Measurements from ENCODE around the gene CDKN1A. TPM values are rescaled to one million over a fixed set of nuclear protein-coding genes. Genes with fewer than 3 reads are reported as not detected.

Gene CDKN1A
- total RNA-seq, 4 donors from 2014 or later: 49.7 to 137 (median 81.7) TPM

GRCh38 chr6:36698196-36698595 is 19.7 kb downstream of the CDKN1A start:
- no peak overlapping the region for H3K4me3 ChIP-seq
- no peaks in the 10 kb centered on the region for H3K4me1 ChIP-seq
- WGBS, 2 donors (ENCODE audit: low coverage in 1 of 2): 73 to 86% methylated on average over 2 to 5 of the region's 6 CpGs
- H3K27ac ChIP-seq: no peak overlapping the region
- no peaks in the 10 kb centered on the region for H3K27me3 ChIP-seq
- TF ChIP-seq EP300 (IDR thresholded peaks at IDR 0.05): no peak
- no peak for TF ChIP-seq POLR2A (IDR thresholded peaks at IDR 0.05)
- TF ChIP-seq POLR2AphosphoS5 (IDR thresholded peaks at IDR 0.05): no peak
- TF ChIP-seq CTCF (IDR thresholded peaks at IDR 0.05): no peak
- no peak for ATAC-seq
- no peaks in the 10 kb centered on the region for H3K36me3 ChIP-seq
- H3K9me3 ChIP-seq: no peaks in the 10 kb centered on the region

GRCh38 chr6:36698871-36699271 is 20.4 kb downstream of the CDKN1A start:
- Histone ChIP-seq H3K27ac (no peak overlapping the region), H3K9me3 (no peaks in the 10 kb centered on the region), H3K27me3 (no peaks in the 10 kb centered on the region), H3K4me3 (no peak overlapping the region), H3K36me3 (no peaks in the 10 kb centered on the region), H3K4me1 (no peaks in the 10 kb centered on the region)
- ATAC-seq: no peak
- WGBS, 2 donors (ENCODE audit: low coverage in 1 of 2): 80 to 90% methylated on average over 5 of the region's 8 CpGs
- no peak for TF ChIP-seq EP300 (IDR thresholded peaks at IDR 0.05)
- no peak for TF ChIP-seq CTCF (IDR thresholded peaks at IDR 0.05)
- TF ChIP-seq POLR2A (IDR thresholded peaks at IDR 0.05): no peak
- TF ChIP-seq POLR2AphosphoS5 (IDR thresholded peaks at IDR 0.05): no peak

- Histone ChIP-seq H3K4me1 (no peaks in the 10 kb centered on the region), H3K27me3 (no peaks in the 10 kb centered on the region), H3K36me3 (no peaks in the 10 kb centered on the region), H3K4me3 (no peak overlapping the region), H3K27ac (no peak overlapping the region), H3K9me3 (no peaks in the 10 kb centered on the region)
- 60 to 80% methylated on average over 2 to 3 of the region's 7 CpGs for WGBS, 2 donors (ENCODE audit: low coverage in 1 of 2)
- no peak for ATAC-seq
- TF ChIP-seq CTCF (IDR thresholded peaks at IDR 0.05): no peak
- TF ChIP-seq EP300 (IDR thresholded peaks at IDR 0.05): no peak
- no peak for TF ChIP-seq POLR2A (IDR thresholded peaks at IDR 0.05)
- TF ChIP-seq POLR2AphosphoS5 (IDR thresholded peaks at IDR 0.05): no peak
Observed at GRCh38 chr6:36699348-36699747, 20.8 kb downstream of the CDKN1A start.

- H3K27ac ChIP-seq: no peak overlapping the region
- no peaks in the 10 kb centered on the region for H3K4me1 ChIP-seq
- no peaks in the 10 kb centered on the region for H3K9me3 ChIP-seq
- TF ChIP-seq POLR2A (IDR thresholded peaks at IDR 0.05): no peak
- H3K27me3 ChIP-seq: no peaks in the 10 kb centered on the region
- ATAC-seq: no peak
- 78 to 79% methylated on average over 7 of the region's 7 CpGs for WGBS, 2 donors (ENCODE audit: low coverage in 1 of 2)
- H3K36me3 ChIP-seq: no peaks in the 10 kb centered on the region
- no peak overlapping the region for H3K4me3 ChIP-seq
Observed at GRCh38 chr6:36700071-36700812, 21.7 kb downstream of the CDKN1A start.

GRCh38 chr6:36700831-36701230 is 22.3 kb downstream of the CDKN1A start:
- WGBS, 2 donors (ENCODE audit: low coverage in 1 of 2): 88 to 100% methylated on average over 3 of the region's 3 CpGs
- Histone ChIP-seq H3K27me3 (no peaks in the 10 kb centered on the region), H3K4me1 (no peaks in the 10 kb centered on the region), H3K9me3 (no peaks in the 10 kb centered on the region), H3K27ac (no peak overlapping the region), H3K36me3 (no peaks in the 10 kb centered on the region), H3K4me3 (no peak overlapping the region)
- no peak for ATAC-seq
- no peak for TF ChIP-seq POLR2AphosphoS5 (IDR thresholded peaks at IDR 0.05)
- no peak for TF ChIP-seq POLR2A (IDR thresholded peaks at IDR 0.05)
- TF ChIP-seq CTCF (IDR thresholded peaks at IDR 0.05): no peak
- TF ChIP-seq EP300 (IDR thresholded peaks at IDR 0.05): no peak

Measured in gastroesophageal sphincter (tissue), 4 donors.